Measurements from ENCODE around the gene MRPL39.

GRCh38 chr21:25580912-25581260 lies 26.4 kb downstream of the MRPL39 start:
- TF ChIP-seq, protein P1, sequence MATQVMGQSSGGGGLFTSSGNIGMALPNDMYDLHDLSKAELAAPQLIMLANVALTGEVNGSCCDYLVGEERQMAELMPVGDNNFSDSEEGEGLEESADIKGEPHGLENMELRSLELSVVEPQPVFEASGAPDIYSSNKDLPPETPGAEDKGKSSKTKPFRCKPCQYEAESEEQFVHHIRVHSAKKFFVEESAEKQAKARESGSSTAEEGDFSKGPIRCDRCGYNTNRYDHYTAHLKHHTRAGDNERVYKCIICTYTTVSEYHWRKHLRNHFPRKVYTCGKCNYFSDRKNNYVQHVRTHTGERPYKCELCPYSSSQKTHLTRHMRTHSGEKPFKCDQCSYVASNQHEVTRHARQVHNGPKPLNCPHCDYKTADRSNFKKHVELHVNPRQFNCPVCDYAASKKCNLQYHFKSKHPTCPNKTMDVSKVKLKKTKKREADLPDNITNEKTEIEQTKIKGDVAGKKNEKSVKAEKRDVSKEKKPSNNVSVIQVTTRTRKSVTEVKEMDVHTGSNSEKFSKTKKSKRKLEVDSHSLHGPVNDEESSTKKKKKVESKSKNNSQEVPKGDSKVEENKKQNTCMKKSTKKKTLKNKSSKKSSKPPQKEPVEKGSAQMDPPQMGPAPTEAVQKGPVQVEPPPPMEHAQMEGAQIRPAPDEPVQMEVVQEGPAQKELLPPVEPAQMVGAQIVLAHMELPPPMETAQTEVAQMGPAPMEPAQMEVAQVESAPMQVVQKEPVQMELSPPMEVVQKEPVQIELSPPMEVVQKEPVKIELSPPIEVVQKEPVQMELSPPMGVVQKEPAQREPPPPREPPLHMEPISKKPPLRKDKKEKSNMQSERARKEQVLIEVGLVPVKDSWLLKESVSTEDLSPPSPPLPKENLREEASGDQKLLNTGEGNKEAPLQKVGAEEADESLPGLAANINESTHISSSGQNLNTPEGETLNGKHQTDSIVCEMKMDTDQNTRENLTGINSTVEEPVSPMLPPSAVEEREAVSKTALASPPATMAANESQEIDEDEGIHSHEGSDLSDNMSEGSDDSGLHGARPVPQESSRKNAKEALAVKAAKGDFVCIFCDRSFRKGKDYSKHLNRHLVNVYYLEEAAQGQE (IDR thresholded peaks at IDR 0.05; ENCODE audit: borderline replicate concordance): no peak
- TF ChIP-seq, protein P2, sequence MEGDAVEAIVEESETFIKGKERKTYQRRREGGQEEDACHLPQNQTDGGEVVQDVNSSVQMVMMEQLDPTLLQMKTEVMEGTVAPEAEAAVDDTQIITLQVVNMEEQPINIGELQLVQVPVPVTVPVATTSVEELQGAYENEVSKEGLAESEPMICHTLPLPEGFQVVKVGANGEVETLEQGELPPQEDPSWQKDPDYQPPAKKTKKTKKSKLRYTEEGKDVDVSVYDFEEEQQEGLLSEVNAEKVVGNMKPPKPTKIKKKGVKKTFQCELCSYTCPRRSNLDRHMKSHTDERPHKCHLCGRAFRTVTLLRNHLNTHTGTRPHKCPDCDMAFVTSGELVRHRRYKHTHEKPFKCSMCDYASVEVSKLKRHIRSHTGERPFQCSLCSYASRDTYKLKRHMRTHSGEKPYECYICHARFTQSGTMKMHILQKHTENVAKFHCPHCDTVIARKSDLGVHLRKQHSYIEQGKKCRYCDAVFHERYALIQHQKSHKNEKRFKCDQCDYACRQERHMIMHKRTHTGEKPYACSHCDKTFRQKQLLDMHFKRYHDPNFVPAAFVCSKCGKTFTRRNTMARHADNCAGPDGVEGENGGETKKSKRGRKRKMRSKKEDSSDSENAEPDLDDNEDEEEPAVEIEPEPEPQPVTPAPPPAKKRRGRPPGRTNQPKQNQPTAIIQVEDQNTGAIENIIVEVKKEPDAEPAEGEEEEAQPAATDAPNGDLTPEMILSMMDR (IDR thresholded peaks at IDR 0.05; ENCODE audit: poor library complexity, severe bottlenecking): no peak
- TF ChIP-seq EZH2 (IDR thresholded peaks at IDR 0.05; ENCODE audit: borderline replicate concordance, insufficient read depth, low read length, poor library complexity, severe bottlenecking): no peak
- no peak for TF ChIP-seq POLR2AphosphoS5 (IDR thresholded peaks at IDR 0.05)
- TF ChIP-seq EP300 (conservative IDR thresholded peaks at IDR 0.05; ENCODE audit: poor library complexity, severe bottlenecking): no peak
